ENCODE results near the gene PAXX.

PAXX gene

DNA sequence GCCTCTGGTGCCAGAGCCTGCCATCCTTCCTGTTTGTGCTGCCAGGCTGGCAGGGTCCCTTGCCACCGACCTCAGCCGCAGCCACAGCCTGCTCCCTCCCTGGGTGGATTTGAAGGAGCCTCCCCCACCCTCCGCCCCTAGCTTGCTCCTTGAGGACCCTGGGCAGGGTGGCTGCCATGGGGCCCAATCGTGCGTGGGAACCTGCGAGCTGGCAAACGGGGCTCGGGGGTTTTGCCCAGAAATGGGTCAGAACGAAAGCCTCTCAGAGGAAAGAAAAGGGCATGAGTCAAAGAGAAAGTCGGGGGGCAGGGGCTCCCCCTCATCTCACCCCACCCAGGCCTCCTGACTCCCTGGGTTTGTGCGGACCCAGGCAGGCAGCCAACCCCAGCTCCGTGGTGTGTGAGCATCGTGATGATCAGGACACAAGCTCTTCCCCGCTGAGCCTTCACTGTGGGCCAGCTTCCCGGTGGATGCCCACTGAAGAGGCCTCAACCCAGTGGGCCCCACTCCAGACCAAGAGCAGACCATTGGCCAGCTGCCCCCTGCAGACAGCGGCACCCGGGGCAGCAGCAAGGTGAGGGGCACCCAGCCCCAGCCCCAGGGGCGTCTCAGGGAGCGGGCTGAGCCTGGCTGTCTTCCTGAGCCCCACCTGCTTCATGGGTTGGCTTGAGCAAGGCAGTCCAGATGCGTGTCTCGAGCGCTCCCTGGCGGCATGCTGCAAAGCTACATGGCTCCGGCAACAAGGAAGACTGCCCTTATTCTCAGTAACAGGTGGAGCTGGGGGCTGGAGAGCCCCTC is 42.7 kb downstream of the PAXX start:
- peak; percentile 91 for DNase-seq

GRCh38 chr9:137035507-137035834 is 43.2 kb downstream of the PAXX start:
- no peak for DNase-seq

DNA sequence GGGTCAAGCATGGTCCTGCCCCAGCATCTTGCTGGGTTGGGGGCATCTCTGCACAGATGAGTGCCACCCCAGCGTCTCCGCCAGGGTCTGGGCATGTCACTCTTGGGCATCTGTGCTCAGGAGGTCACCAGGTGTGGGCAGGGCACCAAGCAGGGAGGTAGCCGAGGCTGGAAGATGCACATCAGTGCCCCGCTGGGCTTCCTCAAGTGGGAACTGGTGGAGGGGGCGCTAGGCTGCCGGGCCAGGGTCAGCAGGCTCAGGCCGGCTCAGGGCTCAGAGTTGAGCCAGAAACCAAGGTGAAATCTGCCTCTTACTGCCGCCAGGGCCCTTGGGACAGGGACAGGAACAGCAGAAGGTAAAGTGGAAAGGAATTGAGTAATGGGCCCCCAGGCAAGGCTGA is 43.7 kb downstream of the PAXX start:
- DNase-seq = no peak

- no peak for DNase-seq
Measured at GRCh38 chr9:137037035-137037434, 44.8 kb downstream of the PAXX start.

DNA sequence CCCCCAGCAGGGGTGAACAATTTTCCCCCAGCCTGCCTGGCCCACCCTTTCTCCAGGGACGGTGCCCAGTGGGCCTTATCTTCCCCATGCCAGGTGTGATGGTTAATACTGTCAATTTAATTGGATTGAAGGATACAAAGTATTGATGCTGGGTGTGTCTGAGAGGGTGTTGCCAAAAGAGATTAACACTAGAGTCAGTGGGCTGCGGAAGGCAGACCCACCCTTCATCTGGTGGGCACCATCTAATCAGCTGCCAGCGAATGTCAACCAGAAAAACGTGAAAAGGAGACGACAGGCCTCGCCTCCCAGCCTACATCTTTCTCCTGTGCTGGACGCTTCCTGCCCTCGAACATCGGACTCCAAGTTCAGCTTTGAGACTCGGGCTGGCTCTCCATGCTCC is 45.3 kb downstream of the PAXX start:
- no peak for DNase-seq

DNA sequence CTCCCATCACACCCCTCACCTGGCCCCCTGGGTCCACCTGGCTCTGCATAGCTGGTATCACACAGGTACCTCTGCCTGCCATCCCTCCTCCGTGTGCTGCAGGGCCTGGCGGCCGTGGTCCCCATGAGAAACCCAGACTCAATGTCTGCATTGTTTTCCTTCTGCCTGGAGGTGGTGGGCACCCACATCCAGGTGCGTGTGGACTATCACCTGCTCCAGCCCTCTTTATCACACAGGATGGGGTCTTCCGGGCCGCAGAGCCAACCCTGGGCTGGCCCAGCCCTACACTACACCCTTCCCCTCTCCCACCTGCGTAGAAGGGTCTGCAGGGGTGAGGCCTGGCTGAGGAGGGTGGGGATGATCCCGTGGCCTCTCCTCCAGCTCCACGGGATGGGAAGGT is 46.7 kb downstream of the PAXX start:
- no peak for DNase-seq

DNA sequence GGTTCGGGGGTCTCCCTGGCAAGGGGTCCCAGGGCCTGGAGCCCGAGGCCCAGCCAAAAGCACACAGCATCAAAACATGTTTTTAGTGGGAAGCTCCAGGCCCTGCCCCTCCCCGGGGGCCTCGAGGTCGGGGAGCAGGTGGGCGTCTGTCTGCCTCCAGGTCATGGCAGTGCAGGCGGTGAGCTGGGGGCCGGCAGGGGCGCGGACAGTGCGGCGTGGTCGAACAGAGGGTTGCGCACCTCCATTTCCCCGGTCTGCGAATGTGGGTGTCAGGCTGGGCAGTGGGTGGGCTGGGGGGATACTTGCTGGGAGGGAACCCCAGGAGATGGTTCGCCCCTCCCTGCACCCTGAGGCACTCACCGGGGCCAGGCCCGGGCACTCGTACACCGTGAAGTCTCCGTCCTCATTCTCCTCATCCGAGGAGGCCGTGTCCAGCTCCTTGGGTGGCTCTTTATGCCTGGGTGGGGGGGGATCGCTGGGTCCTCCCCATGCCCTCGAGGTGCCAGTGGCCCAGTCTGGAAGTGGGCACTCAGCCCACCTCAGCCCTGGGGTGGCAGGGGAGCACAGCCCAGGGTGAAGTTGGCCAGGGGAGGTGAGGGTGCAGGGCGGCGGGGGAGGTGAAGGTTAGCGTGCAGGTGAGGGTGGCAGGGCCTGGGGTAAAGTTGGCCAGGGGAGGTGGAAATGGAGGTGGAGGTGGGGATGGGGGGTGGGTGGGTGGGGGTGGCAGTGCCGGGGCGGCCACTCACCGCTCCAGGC is 47.6 kb downstream of the PAXX start:
- no peak for DNase-seq

- DNase-seq = no peak
Measured at GRCh38 chr9:137040568-137040967, 48.3 kb downstream of the PAXX start.

- no peak for DNase-seq
Measured at GRCh38 chr9:137041124-137041523, 48.9 kb downstream of the PAXX start.

GRCh38 chr9:137042751-137043727 is 50.8 kb downstream of the PAXX start:
- no peak for DNase-seq
